ENCODE data around the gene DEFB119.

DNA sequence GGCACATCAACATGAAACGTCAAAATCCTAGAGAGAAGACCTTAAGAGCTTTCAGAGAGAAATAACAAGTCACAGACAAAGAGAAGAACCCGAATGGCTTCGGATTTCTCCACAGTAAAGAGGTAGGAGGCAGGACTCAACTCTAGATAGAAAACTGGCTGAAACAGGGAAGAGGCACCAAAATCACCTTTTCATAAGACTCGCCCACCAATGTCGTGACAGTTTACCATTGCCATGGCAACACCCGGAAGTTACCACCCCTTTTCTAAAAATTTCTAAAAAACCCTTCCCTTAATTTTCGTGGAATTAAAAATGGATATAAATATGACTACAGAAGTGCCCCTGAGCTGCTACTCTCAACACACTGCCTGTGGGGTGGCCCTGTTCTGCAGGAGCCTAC is 27.9 kb upstream of the DEFB119 start:
- no peak for TF ChIP-seq CTCF (IDR thresholded peaks at IDR 0.05)
- TF ChIP-seq POLR2A (IDR thresholded peaks at IDR 0.05): no peak
